GM04504 (cell line): ENCODE results near the gene PGF.

Experiments
- DNase-seq: peaks from one replicate; pipeline ENCODE4 v3.0.0-alpha.2; 2012; ENCODE audit warnings: low read depth

PGF gene

GRCh38 chr14:74956280-74957072 lies 1.1 kb upstream of the PGF start:
- DNase-seq = no peak

- DNase-seq = no peak
Measured at GRCh38 chr14:74956027-74956279, 556 bp upstream of the PGF start.

GRCh38 chr14:74954947-74955228 lies 509 bp downstream of the PGF start:
- no peak for DNase-seq

GRCh38 chr14:74954232-74954946 lies 1.0 kb downstream of the PGF start:
- no peak for DNase-seq

GRCh38 chr14:74953686-74954085 lies 1.7 kb downstream of the PGF start:
- DNase-seq = no peak

GRCh38 chr14:74952697-74953484 lies 2.5 kb downstream of the PGF start:
- no peak for DNase-seq

GRCh38 chr14:74952180-74952665 lies 3.2 kb downstream of the PGF start:
- no peak for DNase-seq

- no peak for DNase-seq
Measured at GRCh38 chr14:74951443-74952179, 3.8 kb downstream of the PGF start.

GRCh38 chr14:74950795-74951442 lies 4.5 kb downstream of the PGF start:
- DNase-seq = no peak

- no peak for DNase-seq
Measured at GRCh38 chr14:74949859-74950573, 5.4 kb downstream of the PGF start.

GRCh38 chr14:74949191-74949601 lies 6.2 kb downstream of the PGF start:
- no peak for DNase-seq

- no peak for DNase-seq
Measured at GRCh38 chr14:74948228-74949175, 6.9 kb downstream of the PGF start.

- no peak for DNase-seq
Measured at GRCh38 chr14:74947353-74948227, 7.8 kb downstream of the PGF start.

- no peak for DNase-seq
Measured at GRCh38 chr14:74946659-74947281, 8.6 kb downstream of the PGF start.

- DNase-seq = no peak
Measured at GRCh38 chr14:74945852-74946658, 9.3 kb downstream of the PGF start.

- DNase-seq = no peak
Measured at GRCh38 chr14:74945261-74945851, 10.0 kb downstream of the PGF start.

- DNase-seq = no peak
Measured at GRCh38 chr14:74942608-74943007, 12.8 kb downstream of the PGF start.
